Measurements from ENCODE around the gene GRIK1. TPM values are rescaled to one million over a fixed set of nuclear protein-coding genes. Genes with fewer than 3 reads are reported as not detected.
"Not testable (repeated sequence)": the region's sequence is repeated elsewhere in the genome, so short reads cannot be mapped to it uniquely, and the experiment has no call there.

Gene GRIK1
- polyA plus RNA-seq, 4 donors = 1.3 to 3.3 (median 2.2) TPM

- no peak for DNase-seq (ENCODE audit: low read depth in 4 of 4, low spot score in 3 of 4)
Observed at GRCh38 chr21:29626801-29627470, 312.9 kb downstream of the GRIK1 start.

- no peak for DNase-seq (ENCODE audit: low read depth in 4 of 4, low spot score in 3 of 4)
Observed at GRCh38 chr21:29625990-29626389, 313.8 kb downstream of the GRIK1 start.

- no peak for DNase-seq (ENCODE audit: low read depth in 4 of 4, low spot score in 3 of 4)
Observed at GRCh38 chr21:29624776-29625175, 315.0 kb downstream of the GRIK1 start.

- no peak for DNase-seq (ENCODE audit: low read depth in 4 of 4, low spot score in 3 of 4)
Observed at GRCh38 chr21:29621525-29621924, 318.3 kb downstream of the GRIK1 start.

GRCh38 chr21:29616209-29616751, 323.5 kb downstream of the GRIK1 start:
- DNase-seq (ENCODE audit: low read depth in 4 of 4, low spot score in 3 of 4) = no peak

- no peak for DNase-seq (ENCODE audit: low read depth in 4 of 4, low spot score in 3 of 4)
Observed at GRCh38 chr21:29613877-29614276, 325.9 kb downstream of the GRIK1 start.

GRCh38 chr21:29613021-29613420, 326.8 kb downstream of the GRIK1 start:
- DNase-seq (ENCODE audit: low read depth in 4 of 4, low spot score in 3 of 4) = no peak

- no peak for DNase-seq (ENCODE audit: low read depth in 4 of 4, low spot score in 3 of 4)
Observed at GRCh38 chr21:29610779-29611360, 328.9 kb downstream of the GRIK1 start.

GRCh38 chr21:29606613-29607012, 333.2 kb downstream of the GRIK1 start:
- DNase-seq (ENCODE audit: low read depth in 4 of 4, low spot score in 3 of 4) = no peak

GRCh38 chr21:29605219-29605618, 334.6 kb downstream of the GRIK1 start:
- DNase-seq (ENCODE audit: low read depth in 4 of 4, low spot score in 3 of 4) = not testable (repeated sequence)

GRCh38 chr21:29604076-29604475, 335.7 kb downstream of the GRIK1 start:
- DNase-seq (ENCODE audit: low read depth in 4 of 4, low spot score in 3 of 4) = no peak

GRCh38 chr21:29601047-29601446, 338.7 kb downstream of the GRIK1 start:
- DNase-seq (ENCODE audit: low read depth in 4 of 4, low spot score in 3 of 4) = no peak

GRCh38 chr21:29586696-29587095, 353.1 kb downstream of the GRIK1 start:
- no peak for DNase-seq (ENCODE audit: low read depth in 4 of 4, low spot score in 3 of 4)

GRCh38 chr21:29585462-29585861, 354.3 kb downstream of the GRIK1 start:
- no peak for DNase-seq (ENCODE audit: low read depth in 4 of 4, low spot score in 3 of 4)

- no peak for DNase-seq (ENCODE audit: low read depth in 4 of 4, low spot score in 3 of 4)
Observed at GRCh38 chr21:29583424-29583924, 356.3 kb downstream of the GRIK1 start.

GRCh38 chr21:29582855-29583254, 356.9 kb downstream of the GRIK1 start:
- no peak for DNase-seq (ENCODE audit: low read depth in 4 of 4, low spot score in 3 of 4)

- no peak for DNase-seq (ENCODE audit: low read depth in 4 of 4, low spot score in 3 of 4)
Observed at GRCh38 chr21:29581393-29581792, 358.4 kb downstream of the GRIK1 start.

GRCh38 chr21:29580732-29581285, 359.0 kb downstream of the GRIK1 start:
- no peak for DNase-seq (ENCODE audit: low read depth in 4 of 4, low spot score in 3 of 4)

GRCh38 chr21:29578306-29578705, 361.5 kb downstream of the GRIK1 start:
- DNase-seq (ENCODE audit: low read depth in 4 of 4, low spot score in 3 of 4) = no peak

- DNase-seq (ENCODE audit: low read depth in 4 of 4, low spot score in 3 of 4) = no peak
Observed at GRCh38 chr21:29571949-29572348, 367.8 kb downstream of the GRIK1 start.

GRCh38 chr21:29568020-29568697, 371.6 kb downstream of the GRIK1 start:
- no peak for DNase-seq (ENCODE audit: low read depth in 4 of 4, low spot score in 3 of 4)

All from left renal pelvis (tissue), 4 donors.